HepG2 (cell line): ENCODE data around the gene RBM45. TPM values are rescaled to one million over a fixed set of nuclear protein-coding genes. Genes with fewer than 3 reads are reported as not detected.
A peak's percentile ranks its signal among the peaks of the same experiment; 100 is the strongest.

Experiments
- ATRX ChIP-seq: sonication (generic); formaldehyde crosslinking; IDR thresholded peaks from 2 replicates; pipeline ENCODE4 v1.4.0; 2020; ENCODE audit warnings: missing genetic modification reagents, borderline replicate concordance
- GMEB1 ChIP-seq: sonication (generic); formaldehyde crosslinking; IDR thresholded peaks from 2 replicates; pipeline ENCODE4 v1.5.1; 2020; ENCODE audit warnings: missing genetic modification reagents, mild to moderate bottlenecking, borderline replicate concordance
- HIVEP1 ChIP-seq: sonication (generic); formaldehyde crosslinking; IDR thresholded peaks from 2 replicates; pipeline ENCODE4 v1.4.0; 2020; ENCODE audit warnings: mild to moderate bottlenecking, missing genetic modification reagents
- IKZF1 ChIP-seq: fragments of 450-650 bp; IDR thresholded peaks from 2 replicates; pipeline ENCODE4 v1.7.1; 2016
- KLF15 ChIP-seq: sonication (generic); formaldehyde crosslinking; IDR thresholded peaks from 2 replicates; pipeline ENCODE4 v1.8.1; 2023; ENCODE audit warnings: borderline replicate concordance, mild to moderate bottlenecking, inconsistent platforms, missing genetic modification reagents, mixed read lengths
- MED1 ChIP-seq: sonication (generic); formaldehyde crosslinking; IDR thresholded peaks from 2 replicates; pipeline ENCODE4 v1.4.0; 2020; ENCODE audit warnings: missing genetic modification reagents
- NFYB ChIP-seq: sonication (generic); formaldehyde crosslinking; IDR thresholded peaks from 2 replicates; pipeline ENCODE4 v1.4.0; 2020; ENCODE audit warnings: missing genetic modification reagents
- REXO4 ChIP-seq: sonication (generic); formaldehyde crosslinking; IDR thresholded peaks from 2 replicates; pipeline ENCODE4 v1.8.0; 2022; ENCODE audit warnings: missing genetic modification reagents, mild to moderate bottlenecking, borderline replicate concordance
- SKIL ChIP-seq: sonication (generic); formaldehyde crosslinking; IDR thresholded peaks from 2 replicates; pipeline ENCODE4 v1.8.0; 2022; ENCODE audit warnings: missing genetic modification reagents, mild to moderate bottlenecking, moderate library complexity, borderline replicate concordance
- TEF ChIP-seq: sonication (generic); formaldehyde crosslinking; IDR thresholded peaks from 2 replicates; pipeline ENCODE4 v1.5.0; 2020; ENCODE audit warnings: missing genetic modification reagents
- ZFY ChIP-seq: sonication (generic); formaldehyde crosslinking; IDR thresholded peaks from 2 replicates; pipeline ENCODE4 v1.4.0; 2020; ENCODE audit warnings: missing genetic modification reagents
- ZNF629 ChIP-seq: sonication (generic); formaldehyde crosslinking; conservative IDR thresholded peaks from 2 replicates; pipeline ENCODE4 v1.5.0; 2020; ENCODE audit warnings: missing genetic modification reagents
- polyA plus RNA-seq, 8 experiments: library from polyadenylated mRNA; depleted of rRNA in 3 of 8; stranded (reverse) in 7 of 8; unstranded in 1 of 8; fragments of >200 nt; fragmentation: Illumina TruSeq in 4 of 8; extraction: Trizol in 4 of 8; gene quantifications; 2 replicates each; pipeline versions ENCODE4 v1.2.1 to v1.2.3, GENCODE V29; 2011 to 2016; ENCODE audit warnings: low read depth in 4 of 8, missing spikeins in 1 of 8, mixed read lengths in 1 of 8; ENCODE audit not compliant: insufficient read depth in 1 of 8
- total RNA-seq, 5 experiments: library from RNA; depleted of rRNA; stranded (reverse); fragments of >200 nt; fragmentation: Illumina TruSeq; extraction: Trizol; gene quantifications; 2 replicates each; pipeline ENCODE4 v1.2.3, GENCODE V29; 2016; ENCODE audit warnings: low read depth in 1 of 5
- TF ChIP-seq, protein P1 (sequence below): sonication (generic); formaldehyde crosslinking; IDR thresholded peaks from 2 replicates; pipeline ENCODE4 v1.4.0; 2020; ENCODE audit warnings: missing genetic modification reagents
- TF ChIP-seq, protein P2 (sequence below): sonication (generic); formaldehyde crosslinking; IDR thresholded peaks from 2 replicates; pipeline ENCODE4 v1.8.0; 2023; ENCODE audit warnings: mild to moderate bottlenecking, missing genetic modification reagents
- TF ChIP-seq, protein P3 (sequence below): sonication (generic); formaldehyde crosslinking; conservative IDR thresholded peaks from 2 replicates; pipeline ENCODE4 v1.8.0; 2022; ENCODE audit warnings: low read depth, missing genetic modification reagents

RBM45 gene
- total and polyA plus RNA-seq, 2 of the 13 experiments (the other 11 are each of a cell fraction or from before 2014, with no cell fraction given), result 5.7 to 25.2 TPM

DNA sequence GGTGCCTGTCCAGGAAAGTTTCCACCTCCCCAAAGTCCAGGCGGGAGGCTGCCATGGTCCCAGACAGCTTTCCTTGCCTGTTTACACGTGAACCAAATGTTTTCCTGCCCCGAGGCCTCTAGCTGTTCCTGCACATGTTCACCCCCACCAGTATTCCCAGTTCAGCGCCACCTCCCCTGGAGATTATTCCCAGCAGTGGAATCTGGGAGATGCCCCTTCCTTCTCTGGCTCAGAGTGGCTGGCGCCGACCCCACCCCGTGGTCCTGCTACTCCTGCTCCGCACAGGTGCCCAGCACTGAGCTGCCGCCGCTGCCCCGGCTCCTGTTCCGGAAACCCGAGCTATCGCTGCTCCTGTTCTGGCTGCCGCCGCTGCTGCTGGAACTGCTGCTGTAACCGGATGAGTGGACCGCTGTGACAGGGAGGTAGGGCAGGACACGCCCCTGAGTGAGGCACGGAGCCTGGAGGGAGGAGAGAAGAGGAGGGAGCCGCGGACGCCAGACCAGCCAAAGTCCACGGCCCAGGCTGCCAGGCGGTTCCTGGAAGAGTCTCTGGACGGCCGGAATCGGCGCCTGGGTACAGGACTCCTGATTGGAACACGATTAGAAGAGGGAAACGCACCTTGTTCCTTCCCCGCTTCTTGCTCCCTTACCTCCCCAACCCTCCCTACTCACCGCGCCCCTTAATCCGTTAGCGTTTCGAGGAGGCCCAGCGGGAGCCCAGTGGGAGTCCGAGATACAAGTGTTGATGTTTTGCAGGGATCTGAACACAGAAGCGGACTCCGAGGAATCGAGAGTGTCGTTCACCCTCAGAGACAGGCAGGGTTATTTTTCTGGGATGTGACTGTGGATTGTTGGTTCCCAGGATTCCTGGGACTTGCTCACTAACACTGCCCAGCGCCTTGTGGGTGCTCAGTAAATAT is 39.6 kb upstream of the RBM45 start, which contains the start of gene PDE11A (continued):
- TF ChIP-seq GMEB1 (CRISPR knock-in tag), result peak; percentile 68
- TF ChIP-seq KLF15 (CRISPR knock-in tag), result 0 out of 2 replicates have a peak, but pooled peaks have one; percentile 25
- TF ChIP-seq IKZF1, result no peak
- no peak for TF ChIP-seq ZNF629 (CRISPR knock-in tag)
- TF ChIP-seq, protein P1, sequence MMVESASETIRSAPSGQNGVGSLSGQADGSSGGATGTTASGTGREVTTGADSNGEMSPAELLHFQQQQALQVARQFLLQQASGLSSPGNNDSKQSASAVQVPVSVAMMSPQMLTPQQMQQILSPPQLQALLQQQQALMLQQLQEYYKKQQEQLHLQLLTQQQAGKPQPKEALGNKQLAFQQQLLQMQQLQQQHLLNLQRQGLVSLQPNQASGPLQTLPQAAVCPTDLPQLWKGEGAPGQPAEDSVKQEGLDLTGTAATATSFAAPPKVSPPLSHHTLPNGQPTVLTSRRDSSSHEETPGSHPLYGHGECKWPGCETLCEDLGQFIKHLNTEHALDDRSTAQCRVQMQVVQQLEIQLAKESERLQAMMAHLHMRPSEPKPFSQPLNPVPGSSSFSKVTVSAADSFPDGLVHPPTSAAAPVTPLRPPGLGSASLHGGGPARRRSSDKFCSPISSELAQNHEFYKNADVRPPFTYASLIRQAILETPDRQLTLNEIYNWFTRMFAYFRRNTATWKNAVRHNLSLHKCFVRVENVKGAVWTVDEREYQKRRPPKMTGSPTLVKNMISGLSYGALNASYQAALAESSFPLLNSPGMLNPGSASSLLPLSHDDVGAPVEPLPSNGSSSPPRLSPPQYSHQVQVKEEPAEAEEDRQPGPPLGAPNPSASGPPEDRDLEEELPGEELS, result peak; percentile 60
- TF ChIP-seq NFYB (CRISPR knock-in tag), result peak; percentile 52; the same call in 1 of the 2 replicates
- peak; percentile 73 for TF ChIP-seq MED1 (CRISPR knock-in tag)
- peak; percentile 81 for TF ChIP-seq ZFY
- TF ChIP-seq REXO4 (CRISPR knock-in tag), result no peak
- 0 out of 2 replicates have a peak, but pooled peaks have one; percentile 17 for TF ChIP-seq TEF (CRISPR knock-in tag)
- TF ChIP-seq, protein P2, sequence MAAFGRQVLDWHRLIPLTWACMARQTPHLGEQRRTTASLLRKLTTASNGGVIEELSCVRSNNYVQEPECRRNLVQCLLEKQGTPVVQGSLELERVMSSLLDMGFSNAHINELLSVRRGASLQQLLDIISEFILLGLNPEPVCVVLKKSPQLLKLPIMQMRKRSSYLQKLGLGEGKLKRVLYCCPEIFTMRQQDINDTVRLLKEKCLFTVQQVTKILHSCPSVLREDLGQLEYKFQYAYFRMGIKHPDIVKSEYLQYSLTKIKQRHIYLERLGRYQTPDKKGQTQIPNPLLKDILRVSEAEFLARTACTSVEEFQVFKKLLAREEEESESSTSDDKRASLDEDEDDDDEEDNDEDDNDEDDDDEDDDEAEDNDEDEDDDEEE, result peak; percentile 32; the same call in 1 of the 2 replicates
- TF ChIP-seq, protein P3, sequence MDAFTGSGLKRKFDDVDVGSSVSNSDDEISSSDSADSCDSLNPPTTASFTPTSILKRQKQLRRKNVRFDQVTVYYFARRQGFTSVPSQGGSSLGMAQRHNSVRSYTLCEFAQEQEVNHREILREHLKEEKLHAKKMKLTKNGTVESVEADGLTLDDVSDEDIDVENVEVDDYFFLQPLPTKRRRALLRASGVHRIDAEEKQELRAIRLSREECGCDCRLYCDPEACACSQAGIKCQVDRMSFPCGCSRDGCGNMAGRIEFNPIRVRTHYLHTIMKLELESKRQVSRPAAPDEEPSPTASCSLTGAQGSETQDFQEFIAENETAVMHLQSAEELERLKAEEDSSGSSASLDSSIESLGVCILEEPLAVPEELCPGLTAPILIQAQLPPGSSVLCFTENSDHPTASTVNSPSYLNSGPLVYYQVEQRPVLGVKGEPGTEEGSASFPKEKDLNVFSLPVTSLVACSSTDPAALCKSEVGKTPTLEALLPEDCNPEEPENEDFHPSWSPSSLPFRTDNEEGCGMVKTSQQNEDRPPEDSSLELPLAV (CRISPR knock-in tag), result no peak
- no peak for TF ChIP-seq ATRX (CRISPR knock-in tag)
- peak; percentile 44; the same call in 1 of the 2 replicates for TF ChIP-seq SKIL (CRISPR knock-in tag)
- no peak for TF ChIP-seq HIVEP1 (CRISPR knock-in tag)
